Urothelium cell line (cell line): Measurements from ENCODE around the gene CCDC174.
"Not testable (repeated sequence)": the region's sequence is repeated elsewhere in the genome, so short reads cannot be mapped to it uniquely, and the experiment has no call there.

ENCODE experiments used
- DNase-seq: peaks from one replicate; pipeline ENCODE4 v3.0.0; 2011; ENCODE audit warnings: low spot score, mixed read lengths
- FAIRE-seq: peaks from 2 replicates; lab custom pipeline; 2011; peaks lifted over from hg19 to GRCh38; lab: Jason Lieb, UNC

The CCDC174 gene

DNA sequence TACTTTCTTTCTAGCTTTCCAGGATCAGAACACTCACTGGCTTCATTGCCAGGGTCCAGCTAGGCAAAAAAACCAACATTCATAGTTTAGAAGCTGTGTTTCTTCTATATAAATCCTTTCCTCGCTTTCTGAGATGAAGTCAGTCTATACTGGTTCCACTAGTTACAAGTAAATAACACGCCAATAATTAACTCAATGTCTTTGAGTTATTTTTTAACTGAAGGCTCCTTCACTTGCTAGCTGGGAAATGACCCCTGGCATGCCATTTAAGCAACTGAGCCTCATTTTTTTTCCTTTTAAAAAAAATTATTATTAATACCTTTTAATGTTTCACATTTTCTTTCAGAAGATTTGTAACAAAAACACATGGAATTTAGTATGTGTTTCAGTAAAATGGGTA lies 2.1 kb upstream of the CCDC174 start:
- FAIRE-seq (no peak), DNase-seq (no peak)

DNA sequence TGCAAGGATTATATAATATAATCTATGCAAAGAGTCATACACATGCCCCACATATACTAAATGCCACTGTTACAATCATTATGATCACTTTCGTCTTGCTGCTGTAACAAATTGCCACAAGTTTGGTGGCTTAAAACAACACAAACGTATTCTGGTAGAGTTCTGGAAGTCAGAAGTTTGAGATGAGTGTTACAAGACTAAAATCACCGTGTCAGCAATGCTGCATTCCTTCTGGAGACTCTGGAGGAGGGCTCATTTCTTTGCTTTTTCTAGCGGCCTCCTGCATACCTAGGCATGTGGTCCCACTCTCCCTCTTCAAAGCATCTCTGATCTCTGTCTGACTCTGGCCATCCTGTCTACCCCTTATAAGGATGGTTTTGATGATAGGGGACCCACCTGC lies 1.4 kb upstream of the CCDC174 start:
- FAIRE-seq, result no peak

DNA sequence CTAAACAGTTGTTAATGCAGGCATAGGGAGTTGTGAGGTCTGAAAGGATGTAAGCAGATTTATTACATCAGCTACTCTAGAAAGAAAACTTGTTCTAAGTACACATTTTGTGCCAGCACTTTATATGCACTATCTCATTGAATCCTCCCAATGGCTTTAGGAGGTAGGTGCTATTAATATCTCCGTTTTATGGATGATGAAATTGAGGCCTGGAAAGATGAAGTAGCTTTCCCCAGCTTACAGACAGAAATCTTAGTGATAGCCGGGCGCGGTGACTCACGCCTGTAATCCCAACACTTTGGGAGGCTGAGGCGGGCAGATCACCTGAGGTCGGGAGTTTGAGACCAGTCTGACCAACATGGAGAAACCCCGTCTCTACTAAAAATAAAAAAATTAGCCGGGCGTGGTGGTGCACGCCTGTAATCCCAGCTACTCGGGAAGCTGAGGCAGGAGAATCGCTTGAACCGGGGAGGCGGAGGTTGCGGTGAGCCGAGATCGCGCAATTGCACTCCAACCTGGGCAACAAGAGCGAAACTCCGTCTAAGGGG lies 872 bp downstream of the CCDC174 start:
- not testable (repeated sequence) for DNase-seq

More for the DNA sequence above, 1.4 kb upstream of the CCDC174 start:
- DNase-seq, result no peak

DNA sequence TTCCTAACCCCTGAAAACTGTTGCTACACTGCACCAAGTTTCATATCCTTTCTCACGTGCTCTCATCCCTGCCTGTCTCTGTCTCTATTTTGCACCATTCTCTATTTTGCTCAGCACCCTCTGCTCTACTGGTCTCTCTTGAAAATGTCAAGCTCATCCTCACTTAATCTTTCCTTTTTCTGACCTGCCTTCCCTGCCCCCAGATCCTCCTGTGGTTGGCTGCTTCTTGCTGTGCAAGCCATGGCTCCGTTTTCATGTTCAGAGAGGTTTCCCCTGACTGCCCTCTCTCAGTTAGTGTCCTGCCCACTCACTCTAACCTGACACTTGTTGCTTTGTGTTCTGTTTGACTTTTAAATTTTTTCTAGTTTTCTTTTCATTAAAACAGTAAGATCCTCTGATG lies 6.0 kb downstream of the CCDC174 start:
- FAIRE-seq (no peak), DNase-seq (no peak)

More for the DNA sequence above, 872 bp downstream of the CCDC174 start:
- not testable (repeated sequence) for FAIRE-seq

DNA sequence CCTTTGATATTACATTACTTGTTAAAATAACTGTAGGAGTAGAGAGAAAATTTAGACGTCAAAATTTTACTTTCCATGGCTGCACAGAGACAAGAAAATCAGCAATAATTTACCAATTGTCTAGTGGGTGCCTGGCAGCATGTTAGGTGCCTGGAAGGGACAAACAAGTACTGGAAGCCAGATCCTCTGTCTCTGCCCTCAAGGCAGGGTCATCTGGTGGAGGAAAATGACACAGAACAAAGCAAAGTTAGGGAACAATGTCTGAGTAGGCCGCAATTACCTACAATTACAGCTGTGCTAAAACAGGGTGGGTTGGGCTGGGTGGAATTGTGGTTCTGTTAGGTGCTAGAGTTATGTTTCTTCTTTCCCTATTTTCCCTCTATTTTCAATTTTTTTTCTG lies 7.4 kb downstream of the CCDC174 start:
- DNase-seq (no peak), FAIRE-seq (no peak)

DNA sequence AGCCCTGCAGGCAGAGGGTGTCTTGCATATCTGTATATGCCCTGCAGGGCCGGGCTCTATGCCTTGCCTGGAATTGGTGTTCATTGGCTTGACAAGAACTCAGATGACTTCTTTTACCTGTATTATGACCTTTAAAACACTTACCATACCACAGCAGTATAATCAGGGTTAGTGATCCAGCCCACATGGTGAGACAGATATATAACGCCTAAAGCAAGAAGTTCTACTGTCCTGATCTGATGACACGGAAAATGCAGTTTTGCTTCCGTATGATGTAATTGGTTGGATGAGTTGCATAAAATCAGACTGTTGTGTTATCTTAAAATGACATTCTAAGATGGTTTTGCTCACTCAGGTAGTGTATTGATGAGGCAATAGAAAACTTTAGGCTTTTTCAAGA lies 9.4 kb downstream of the CCDC174 start:
- DNase-seq (no peak), FAIRE-seq (no peak)

DNA sequence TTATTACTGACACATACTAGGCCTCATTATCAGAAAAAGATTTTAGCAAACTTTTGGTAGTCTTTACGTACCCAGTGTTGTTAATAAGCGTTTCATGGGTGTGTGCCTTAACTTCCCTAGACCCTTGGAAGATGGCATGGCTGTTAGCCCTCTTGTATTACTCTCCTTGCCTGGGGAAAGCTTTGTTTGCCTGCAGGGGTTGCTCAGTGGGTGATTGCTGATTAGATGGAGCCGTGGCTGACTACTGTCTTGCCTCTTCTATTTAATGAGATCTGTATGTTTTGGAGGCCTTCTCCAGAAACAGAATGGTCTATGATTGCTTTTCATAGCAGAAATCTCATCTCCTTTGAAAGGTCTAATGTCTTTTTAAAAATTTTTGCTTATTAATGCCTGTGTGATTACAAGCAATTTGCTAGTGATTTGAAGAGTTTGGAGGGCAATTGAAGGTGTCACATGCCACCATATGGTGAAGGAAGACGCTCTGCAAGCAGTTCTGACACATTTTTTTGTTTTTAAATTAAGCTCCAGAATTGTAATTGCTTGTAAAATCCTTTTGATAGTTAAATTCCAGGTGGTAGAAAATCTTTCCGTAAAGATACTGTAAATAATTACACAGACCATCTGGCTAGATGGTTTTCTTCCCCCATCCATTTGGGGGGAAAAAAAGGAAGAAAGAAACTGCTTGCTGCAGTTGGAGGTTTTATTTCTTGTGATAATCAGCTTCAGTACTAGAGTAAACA lies 12.0 kb downstream of the CCDC174 start:
- no peak for FAIRE-seq

DNA sequence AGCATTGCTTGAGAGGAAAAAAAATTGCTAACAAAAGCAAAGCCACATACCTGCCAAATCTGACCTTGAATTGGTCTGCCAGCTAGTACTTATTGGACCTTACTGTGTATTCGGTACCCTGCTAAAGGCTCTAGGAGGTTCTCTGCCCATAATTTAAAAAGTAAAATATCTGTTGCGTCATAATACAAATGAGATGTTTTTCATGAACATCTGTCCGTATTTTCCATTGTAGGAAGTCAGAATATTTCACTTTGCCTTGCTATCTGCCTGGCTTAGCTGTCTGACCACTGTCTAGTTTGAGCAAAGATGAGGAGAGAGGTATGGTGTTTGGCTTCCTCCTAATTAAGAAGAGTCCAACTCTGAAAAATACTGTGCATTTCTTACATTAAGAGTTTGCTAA lies 12.6 kb downstream of the CCDC174 start:
- FAIRE-seq (no peak), DNase-seq (no peak)

More for the DNA sequence above, 12.0 kb downstream of the CCDC174 start:
- no peak for DNase-seq

DNA sequence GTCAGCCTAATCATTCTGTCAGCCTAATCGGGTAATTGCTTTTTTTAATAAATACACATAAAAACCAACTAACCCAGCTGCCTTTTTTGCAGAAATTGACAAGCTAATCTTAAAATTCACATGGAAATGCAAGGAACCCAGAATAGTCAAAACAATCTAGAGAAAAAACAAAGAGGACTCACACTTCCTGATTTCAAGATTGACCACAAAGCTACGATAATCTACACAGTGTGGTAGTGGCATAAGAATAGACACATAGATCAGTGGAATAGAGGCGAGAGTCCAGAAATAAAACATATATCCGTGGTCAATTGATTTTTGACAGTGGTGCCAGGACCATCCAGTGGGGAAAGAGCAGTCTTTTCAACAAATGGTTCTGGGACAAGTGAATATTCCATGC lies 21.0 kb downstream of the CCDC174 start:
- no peak for FAIRE-seq

DNA sequence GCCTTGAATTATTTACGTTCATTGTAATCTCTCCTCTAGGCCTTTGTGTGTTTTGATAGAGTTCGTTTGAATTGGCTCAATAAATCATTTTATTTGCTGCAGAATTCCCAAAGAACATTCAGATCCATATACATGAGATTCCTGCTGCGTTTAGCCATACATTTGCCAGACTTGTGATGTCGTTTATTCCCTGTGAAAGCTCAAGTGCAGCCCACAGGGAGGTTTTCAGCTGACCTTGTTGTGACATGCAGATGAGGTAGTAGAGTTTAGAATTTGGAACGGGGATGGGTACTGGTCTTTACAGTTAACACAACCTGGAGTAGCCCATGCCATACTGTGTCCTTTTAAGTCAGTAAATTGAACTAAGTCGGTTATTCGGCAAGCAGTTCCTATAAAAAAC lies 23.3 kb downstream of the CCDC174 start, which contains the start of gene C3orf20:
C3orf20 (plus strand) TSS at position 301 of the 400 bp plus-strand sequence. CDS start 7,573 bp downstream, outside the sequence.
- FAIRE-seq (no peak), DNase-seq (no peak)

More for the DNA sequence above, 21.0 kb downstream of the CCDC174 start:
- no peak for DNase-seq

DNA sequence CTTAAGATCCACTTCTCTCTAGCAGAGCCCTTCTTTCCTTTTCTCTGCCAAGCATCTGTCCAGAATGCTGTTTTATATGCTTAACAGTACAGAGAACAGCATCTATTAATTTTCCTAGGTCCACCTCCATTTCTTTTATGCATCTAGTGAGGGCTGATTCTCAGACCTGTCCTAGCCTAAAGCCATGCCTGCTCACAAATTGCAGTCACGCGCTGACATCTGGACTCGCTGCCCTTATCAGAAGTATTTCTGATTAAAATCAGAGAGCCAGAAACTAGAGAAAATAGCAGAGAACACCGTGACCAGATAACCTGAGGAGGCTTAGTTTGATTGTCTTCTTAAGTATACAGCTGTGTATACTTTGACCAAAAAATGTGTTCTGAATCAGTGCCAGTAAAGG lies 25.3 kb downstream of the CCDC174 start:
- DNase-seq, result no peak
- no peak for FAIRE-seq

DNA sequence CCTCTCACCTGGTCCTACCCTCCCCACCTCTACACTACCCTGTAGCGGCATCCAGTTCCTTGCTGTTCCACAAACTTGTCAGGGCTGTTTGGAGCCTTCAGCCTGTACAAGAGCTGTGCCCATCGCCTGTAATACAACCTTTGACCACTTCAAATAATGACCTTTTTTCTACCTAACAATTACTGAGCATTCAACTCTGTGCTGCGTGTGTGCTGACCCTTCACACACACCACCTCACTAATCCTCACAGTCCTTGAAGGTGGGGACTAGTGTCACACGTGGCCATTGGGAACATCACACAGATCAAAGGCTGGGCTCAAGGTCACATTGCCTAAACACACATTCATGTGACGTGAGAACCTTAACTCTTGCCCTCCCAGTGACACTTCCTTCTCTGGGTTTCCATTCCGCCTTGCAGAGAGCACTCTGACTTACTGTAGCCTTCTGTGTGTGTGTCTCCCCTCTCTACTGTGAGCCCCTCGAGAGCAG lies 26.5 kb downstream of the CCDC174 start:
- no peak for DNase-seq
- no peak for FAIRE-seq

DNA sequence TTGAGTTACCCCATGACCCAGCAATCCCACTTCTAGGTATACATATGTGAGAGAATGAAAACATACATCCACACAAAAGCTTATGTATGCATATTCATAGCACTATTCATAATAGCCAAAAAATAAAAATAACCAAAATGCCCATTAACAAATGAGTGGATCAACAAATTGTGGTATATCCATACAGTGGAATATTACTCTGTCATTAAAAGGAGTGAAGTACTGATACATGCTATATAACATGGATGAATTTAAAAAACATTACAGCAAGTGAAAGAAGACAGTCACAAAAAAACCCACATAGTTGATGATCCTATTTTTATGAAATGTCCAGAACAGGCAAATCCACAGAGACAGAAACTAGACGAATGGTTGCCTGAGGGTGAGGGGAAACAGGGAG lies 28.6 kb downstream of the CCDC174 start:
- FAIRE-seq (no peak), DNase-seq (no peak)

DNA sequence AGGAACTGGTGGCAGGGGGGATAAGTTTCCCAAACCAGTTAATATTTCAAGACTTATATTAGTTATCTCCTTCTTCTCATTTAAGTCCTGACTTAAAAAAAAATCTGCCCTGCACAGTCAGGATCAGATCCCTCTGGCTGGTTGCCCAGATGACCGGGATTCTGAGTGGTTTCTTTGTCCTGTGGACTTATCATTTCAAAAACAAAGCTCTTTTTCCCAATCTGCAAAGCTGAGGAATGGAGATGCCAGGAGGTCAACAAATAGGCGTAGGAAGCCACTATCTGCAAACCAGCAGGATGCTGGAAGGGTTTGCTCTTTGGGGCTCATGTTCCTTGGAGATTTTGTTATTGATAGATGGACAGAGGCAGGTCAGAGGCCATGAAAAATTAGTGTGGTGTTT lies 29.2 kb downstream of the CCDC174 start:
- FAIRE-seq (no peak), DNase-seq (no peak)

DNA sequence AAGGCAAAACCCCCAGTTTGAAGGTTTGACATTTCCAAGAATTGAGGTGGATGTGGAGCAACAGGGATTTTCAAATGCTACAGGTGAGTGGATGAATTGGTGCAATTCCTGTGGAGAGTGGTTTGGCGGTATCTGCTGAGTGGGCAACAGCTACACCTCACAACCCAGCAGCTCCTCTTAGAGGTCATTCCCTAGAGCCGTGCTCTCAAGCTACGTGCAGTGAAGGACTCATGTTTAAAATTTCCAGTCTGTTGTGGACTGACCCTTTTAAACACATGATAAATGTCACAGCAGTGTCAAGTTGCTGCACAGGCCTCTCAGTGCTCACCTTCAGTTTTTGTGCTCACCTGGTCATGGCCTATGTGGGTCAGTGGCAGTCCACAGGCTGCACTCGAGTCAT lies 32.9 kb downstream of the CCDC174 start:
- DNase-seq (no peak), FAIRE-seq (no peak)

DNA sequence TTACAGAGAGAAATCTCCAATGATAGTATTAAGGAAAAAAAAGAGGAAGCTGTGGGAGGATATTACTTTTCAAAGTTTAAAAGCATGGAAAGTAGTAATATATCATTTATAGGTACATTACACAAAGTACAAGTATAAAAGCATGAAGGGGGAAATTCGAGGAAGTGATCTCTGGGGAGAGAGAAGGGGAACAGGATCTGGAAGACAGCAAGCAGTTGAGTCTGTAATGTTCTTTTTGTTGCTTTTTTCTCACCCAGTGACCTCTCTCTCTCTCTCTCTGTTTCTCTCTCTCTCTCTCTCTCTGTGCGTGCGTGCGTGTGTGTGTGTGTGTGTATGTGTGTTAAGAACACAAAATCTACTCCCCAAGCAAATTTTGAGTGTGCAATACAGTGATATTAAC lies 33.6 kb downstream of the CCDC174 start:
- FAIRE-seq, result no peak
- DNase-seq, result no peak

DNA sequence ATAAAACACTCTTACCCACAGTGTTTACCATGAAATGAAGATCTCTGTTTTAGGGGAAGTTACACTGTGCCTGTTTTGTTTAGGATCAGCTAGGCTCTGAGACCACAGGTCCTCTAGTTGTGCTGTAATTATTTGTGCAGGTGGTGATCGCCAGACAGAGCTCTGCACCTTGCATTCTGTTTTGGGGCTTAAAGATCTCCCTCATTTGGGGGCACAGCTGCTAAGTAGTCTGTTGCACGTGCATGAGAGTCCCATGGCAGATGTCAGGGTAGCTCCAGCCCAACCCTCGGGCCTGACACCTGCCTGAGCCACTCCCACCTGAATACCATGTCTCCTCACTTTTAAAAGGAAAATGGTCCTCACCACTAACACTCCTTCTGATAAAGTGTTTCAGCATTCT lies 35.8 kb downstream of the CCDC174 start:
- no peak for FAIRE-seq
- no peak for DNase-seq

DNA sequence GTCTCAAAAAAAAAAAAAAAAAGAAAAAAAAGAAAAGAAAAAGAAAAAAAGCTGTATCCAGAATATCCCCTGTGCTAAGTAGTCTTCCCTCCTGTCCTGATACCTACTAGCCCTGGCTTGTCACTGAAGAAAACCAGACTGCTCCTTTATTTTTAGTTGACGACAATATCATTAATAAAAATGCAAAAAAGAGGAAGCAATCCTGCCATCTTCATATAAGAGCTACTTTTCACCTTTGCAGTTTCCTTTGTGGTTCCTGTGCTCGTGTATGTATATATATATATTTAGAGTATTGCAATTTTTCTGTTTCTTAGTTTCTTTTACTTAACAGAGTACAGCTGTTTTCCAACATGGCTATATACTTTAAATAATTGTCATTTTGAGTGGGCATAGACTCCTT lies 37.0 kb downstream of the CCDC174 start:
- DNase-seq (no peak), FAIRE-seq (no peak)

DNA sequence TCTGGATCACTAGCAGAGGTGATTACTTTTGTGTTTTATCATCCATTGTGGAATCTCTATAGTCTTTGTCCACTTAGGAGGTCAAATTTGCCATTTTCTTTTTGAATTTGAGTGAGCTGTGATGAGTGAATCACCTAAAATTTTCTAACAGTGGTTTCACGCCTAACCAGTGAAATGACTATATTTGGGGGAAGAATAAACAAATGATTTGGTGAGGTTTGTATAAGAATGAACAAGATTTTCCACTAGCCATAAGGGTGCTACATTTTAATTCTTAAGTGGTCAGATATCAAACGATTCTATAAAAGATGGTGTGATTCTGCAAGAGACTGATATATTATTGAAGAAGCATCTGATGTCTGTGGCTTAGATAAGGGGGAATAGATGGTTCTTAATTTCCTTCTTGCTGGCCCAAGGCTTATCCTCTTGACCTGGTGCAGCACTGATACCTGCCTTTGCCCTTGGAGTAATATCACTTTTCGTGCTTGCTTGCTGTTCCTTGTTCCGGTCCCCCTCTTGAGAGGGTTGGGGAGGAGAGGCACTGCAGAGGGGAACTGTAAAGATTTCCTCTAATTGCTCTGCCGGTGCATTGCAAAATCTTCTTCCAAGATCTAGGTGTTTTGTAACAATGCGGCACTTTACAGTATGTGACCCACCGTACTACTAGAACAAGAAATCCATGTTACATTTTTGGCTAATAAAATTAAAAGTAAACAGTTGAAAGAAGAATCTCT lies 37.9 kb downstream of the CCDC174 start:
- FAIRE-seq (no peak), DNase-seq (no peak)

DNA sequence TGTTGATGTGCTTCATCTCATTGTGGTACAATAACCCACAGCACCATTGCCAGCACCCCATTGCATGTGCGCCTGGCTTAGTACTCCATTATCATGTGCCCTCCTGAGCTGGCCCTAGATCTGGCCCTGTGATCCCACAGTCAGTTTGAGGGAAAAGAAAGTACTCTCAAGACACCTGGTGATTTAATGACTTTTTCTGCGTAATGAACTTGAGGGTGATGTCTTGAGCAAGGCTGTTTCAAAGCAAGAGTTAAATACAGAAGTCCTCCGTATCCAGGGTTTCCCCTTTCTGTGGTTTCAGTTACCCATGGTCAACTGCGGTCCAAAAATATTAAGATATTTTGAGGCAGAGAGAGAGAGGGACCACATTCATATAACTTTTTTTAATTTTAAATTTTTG lies 39.7 kb downstream of the CCDC174 start:
- DNase-seq (no peak), FAIRE-seq (no peak)

DNA sequence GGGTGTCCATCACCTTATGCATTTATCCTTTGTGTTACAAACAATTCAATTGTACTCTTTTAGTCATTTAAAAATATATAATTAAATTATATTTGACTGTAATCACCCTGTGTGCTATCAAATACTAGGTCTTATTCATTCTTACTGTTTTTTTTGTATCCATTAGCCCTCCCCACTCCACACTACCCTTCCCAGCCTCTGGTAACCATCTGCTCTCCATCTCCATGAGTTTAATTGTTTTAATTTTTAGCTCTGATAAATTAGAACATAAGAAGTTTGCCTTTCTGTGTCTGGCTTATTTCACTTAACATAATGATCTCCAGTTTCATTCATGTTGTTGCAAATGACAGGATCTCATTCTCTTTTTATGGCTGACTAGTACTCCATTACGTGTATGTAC lies 40.2 kb downstream of the CCDC174 start:
- no peak for FAIRE-seq
- DNase-seq, result no peak
